GM18870 (cell line): Measurements from ENCODE around the gene MYL11.

Experiments used
- ATAC-seq: cut with Tn5 transposase; IDR thresholded peaks from one replicate; pipeline ENCODE4 v1.9.1; 2021; ENCODE audit warnings: moderate library complexity; ENCODE audit not compliant: unreplicated experiment

MYL11 gene

DNA sequence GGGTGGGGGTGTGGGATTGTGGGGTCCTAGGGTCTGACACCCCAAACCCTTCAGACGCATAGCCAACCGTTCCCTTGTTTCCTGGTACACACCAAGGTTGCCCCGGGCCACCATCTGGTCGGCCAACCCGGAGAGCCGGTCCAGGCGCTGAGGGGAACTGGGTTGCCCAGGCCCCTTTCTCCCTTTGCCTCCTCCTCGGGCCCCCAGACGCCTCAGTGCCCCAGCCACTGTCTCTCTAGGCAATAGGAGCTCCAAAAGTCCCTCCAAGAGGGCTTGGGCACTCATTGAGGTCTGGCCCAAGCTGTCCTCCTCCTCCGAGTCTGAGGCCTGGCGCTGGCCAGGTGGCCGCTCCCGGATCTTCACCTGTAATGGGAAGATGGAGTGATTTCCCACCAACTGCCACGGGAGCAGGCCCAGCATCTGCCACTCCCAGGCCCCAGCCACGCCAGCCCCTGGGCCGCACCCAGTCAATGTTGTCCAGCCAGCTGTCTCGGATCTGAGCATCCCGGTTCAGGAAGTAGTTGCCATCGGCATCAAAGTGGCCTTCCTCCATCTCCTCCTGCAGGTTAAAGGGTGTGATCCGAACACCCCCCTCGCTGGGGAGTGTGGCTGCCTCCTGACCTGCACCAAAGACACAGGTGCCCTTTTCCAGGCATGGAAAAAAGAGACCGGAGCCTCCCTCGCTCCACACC is 21.0 kb upstream of the MYL11 start:
- no peak for ATAC-seq

DNA sequence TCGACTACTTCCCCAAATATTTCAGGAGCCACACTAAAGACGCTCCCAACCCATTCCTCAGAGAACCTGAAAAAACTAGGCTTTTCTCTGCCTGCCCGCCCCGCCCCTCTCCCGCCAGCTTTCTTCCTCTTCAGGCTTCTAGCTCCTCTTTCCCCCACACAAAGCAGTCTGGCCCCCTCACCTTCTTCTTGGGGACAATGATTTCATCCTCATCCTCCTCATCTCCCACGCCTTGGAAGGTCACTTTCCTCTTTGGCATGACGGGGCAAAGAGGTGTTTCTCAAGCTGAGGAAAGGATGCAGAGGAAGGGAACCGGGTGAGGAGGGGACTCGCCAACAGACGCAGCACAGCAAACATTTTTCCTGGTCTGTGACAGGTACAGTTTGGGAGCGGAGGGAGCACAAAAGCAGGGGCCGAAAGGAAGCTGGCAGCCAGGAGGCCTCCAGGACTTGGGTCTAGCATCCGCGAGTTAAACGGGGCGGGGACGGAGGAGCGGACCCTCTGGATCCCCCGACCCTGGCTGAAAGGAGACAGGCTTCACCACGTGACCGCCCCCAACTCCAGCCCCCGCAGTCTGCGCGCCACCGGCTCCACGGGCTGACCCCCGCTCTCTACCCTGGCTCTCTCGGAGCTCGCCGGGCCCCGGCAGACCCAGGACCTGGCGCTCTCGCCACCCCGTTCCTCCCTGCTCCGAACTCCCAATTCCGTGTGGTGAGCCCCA is 20.0 kb upstream of the MYL11 start:
- ATAC-seq: no peak

DNA sequence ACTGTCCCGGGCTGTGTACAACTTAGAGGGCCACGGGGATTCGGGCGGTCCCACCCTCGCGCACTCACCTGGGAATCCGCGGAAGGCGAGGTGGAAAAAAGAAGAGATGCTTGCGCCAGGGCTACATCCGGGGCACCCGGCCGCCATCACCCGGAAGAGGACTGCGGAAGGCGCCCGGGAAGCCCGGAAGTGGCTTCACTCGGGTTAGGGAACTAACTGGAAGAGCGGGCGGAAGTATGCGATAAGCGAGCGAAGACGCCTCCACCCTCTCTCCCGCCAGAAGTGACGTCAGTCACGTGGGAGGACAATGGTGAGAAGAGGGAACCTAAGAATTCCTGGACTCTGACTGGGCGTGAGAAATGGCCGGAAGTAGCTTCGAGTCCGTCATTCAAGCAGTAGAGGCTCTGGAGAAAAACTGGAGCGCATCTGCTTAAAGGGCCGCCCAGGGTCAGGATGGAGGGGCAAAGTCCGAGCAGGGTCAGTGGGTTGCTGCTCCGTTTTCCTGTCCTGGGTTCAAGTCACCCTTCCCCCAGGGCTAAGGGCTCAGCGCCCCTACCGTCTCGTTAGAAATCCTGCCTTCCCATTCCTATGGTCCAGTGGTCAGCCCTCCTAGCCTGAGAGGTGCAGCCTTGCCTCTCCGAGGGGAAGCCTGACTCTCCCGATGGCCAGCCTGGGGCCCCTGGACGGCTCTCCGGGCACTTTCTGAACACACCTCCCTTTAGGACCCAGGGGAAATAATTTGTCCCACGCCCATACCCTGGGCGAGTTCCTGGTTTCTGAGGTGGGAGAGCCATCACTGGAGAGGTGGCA is 19.3 kb upstream of the MYL11 start, which contains the start of gene CD2BP2:
Gene CD2BP2, minus strand, starts transcription at position 165 of the 810 bp plus-strand sequence. CDS start 627 bp downstream, outside the sequence.
- peak; percentile 44 for ATAC-seq

DNA sequence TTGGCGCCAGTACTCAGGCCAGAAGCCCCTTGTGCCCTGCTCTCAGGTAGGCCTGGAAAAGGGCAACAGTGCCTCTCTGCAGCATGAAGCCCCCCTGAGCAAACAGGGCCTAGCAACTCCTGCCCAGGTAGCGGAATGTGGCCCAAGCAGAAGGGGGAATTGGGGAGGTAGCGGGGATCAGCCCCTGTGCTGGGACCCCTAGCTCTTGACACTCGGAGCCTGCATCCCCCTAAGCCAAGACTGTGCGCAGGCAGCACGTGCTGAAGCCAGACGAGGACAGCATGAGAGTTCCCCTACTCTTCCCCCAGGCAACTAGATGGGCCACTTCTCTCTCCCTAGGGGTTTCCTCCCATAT is 18.7 kb upstream of the MYL11 start:
- ATAC-seq: no peak

DNA sequence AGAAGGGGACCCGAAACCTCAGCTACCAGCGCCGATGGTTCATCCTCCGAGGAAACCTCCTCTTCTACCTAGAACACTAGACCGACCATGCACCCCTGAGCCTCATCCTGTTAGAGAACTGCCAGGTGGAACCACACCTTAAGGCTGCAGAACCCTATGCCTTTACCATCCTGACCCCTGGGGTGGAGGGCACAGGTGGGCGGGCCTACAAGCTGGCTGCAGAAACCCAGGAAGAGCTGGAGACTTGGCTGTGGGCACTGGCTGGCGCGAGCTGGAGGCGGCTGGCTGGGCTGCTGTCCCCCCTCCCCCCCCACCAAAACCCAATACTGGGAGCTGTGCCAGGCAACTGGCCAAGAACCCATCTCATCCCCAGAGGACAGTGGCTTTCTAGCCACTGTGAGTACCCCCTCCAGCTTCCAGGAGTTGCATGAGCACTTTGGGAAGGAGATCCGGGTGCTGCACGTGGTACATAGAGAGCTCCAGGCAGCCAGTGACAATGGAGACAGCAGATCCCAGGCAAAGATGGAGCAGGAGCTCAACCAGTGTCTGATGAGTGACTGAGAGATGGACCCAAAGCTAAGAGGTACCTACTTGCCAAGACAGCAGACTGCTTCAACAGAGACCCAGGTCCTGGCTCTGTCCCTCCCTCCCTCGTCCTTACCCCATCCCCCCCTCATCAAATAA is 18.1 kb upstream of the MYL11 start:
- no peak for ATAC-seq

DNA sequence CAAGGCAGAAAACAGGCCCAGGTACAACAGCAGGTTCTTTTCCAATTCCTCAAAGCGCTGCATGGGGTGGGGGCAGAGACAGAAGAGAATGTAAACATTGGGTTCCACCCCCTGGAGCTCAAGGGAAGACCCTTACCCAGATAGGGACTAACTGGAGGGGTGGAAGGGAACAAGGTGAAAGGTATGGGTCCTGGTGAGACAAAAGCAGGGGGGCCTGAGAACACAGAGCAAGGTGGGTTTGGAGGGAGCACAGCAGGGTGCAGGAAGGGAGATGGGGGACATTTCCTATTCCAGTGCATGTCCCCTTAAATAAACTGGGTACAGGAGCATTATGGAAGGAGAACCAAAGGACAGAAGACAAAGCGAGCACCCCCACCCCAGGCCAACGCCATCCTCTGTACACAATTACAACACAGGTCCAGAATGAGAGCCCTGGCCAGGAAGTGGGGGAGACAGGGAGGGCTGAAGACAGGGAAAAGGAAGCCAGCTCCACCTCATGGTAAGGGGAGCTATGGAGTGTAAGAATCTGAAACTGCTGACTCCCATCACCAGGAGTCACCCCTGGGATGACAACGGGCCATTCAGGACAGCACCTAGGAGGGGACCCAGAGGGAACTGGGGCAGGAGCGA is 17.4 kb upstream of the MYL11 start:
- no peak for ATAC-seq

DNA sequence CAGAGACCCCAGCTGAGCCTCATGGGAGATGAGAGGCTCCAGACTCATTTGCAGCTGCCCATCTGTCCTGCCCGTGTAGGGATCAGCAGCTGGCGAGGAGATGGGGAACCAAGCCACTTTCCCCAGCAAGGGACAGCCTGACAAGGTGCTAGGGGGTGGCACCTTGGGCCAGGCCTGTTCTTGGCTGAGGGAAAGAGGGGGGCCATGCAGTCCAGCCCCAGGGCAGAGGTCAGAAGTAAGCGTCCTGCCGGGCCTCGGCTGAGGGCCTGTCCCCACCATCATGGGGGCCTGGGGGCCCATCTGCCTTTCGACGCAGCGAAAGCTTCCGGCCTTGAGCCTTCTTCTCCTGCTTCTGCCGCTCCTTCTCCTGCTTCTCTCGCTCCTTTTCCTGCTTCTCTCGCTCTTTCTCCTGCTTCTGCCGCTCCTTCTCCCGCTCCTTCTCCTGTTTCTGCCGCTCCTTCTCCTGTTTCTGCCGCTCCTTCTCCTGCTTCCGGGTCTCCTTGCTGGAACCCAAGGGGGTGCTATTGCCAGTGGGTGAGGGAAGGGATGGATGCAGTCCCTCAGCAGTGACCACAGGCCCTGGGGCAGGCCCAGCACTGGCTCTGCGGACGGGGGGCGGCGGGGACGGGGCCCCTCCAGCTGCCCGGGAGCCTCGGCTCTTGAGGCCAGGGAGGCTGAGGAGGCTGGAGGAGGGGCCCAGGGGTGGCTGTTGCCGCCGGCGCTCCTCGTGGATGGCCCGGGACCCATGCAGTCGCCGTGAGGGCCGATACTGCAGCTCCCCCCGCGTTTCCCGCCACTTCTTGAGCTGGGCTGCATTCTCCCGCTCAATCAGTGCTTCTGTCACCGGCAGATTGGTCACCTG is 16.7 kb upstream of the MYL11 start:
- ATAC-seq: no peak

DNA sequence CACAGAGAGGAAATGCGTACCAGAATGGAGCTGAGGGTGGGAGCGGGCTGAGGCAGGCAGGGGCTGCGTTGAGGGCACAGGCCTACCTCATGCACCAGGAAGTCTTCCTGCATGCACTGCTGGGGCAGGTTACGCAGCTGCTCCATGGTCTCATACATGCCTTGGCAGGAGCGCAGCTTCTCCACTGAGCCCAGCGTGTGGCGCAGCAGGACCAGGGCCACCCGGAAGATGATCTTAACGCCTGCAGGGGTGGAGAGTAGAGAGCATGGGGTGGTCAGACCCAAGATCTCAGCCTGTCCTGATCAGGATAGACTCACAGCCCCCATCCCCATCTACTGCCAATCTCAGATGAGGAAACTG is 16.0 kb upstream of the MYL11 start:
- no peak for ATAC-seq

DNA sequence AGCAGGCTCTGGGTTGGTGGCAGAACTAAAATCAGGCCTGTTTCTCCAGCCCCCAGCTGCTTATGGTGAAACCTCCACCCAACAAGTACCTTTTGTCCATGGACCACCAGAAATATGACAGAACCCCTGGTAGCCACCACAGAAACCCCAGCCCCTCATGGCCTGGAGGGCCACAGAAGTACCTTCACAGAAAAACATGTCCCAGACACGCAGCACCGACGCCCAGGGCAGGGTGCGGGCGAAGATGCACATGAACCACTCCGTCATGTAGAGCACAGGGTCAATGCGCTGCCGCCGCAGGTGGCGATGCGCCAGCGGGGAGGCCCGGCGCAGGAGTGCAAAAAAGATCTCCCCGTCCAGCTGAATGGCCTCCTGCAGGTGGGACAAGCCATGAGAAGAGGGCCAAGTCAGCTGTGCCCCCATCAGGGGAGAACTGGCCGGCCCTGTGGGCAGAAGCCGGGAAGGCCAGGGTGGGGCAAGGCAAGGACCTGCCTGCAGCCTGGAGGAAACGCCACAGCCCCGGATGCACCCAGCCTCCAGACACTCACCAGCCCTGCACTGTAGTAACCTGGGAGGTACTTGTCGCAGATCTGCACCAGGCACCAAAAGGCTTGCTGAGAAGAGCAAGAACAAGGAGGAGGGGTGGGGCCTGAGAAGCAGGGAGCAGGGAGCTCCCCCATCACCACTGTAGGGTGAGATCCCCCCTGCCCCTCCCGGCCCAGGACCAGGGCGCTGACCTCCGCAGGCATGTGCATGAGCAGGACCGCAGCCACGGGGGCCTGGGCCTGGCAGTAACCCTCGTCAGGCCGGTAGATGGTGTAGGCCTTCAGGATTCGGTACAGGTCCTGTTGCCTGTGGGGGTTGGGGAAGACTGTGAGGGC is 15.4 kb upstream of the MYL11 start:
- ATAC-seq: no peak

DNA sequence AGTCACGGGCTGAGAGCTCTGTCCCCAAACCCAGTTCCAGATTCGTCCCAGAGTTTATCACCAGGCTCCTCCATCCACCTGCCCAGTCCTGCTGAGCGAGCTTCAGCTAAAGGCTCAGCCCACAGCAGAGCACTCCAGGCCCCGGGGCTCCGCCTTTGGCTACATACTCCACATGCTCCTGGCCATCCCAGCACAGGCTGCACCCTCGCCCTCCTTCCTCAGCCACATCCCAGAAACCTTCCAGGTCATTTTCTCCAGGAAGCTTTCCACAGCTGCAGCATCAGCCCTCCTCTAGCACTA is 14.8 kb upstream of the MYL11 start:
- no peak for ATAC-seq

DNA sequence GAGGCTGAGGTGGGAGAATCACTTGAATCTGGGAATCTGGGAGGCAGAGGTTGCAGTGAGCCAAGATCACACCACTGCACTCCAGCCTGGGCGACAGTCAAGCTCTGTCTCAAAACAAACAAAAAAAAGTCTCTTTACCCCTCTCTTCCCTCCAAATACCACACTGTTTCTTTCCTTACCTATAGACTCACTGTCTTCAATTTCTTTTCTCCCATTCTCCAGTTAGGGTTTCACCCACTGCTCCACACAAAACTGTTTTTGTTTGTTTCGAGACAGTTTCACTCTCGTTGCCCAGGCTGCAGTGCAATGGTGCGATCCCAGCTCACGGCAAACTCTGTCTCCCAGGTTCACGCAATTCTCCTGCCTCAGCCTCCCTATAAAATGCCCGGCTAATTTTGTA is 13.4 kb upstream of the MYL11 start:
- ATAC-seq: no peak

DNA sequence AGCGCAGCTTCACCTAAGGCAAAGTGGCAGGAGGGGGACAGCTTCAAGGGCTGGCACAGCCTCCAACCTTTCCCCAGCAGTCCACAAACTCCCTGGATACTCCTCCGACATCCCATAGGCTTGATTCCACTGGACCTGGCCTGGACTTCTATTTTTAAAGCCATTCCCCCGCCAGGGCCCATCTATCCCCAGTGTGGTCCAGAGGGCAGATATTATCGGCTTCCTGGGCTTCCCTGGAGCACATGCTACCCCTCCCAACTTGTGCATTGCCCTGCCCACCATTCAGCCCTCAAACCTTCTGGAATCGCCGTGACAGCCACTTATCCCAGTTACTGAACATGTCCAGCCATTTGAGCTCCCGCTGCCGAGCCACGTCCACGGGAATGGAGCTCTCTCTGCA is 9.4 kb upstream of the MYL11 start:
- no peak for ATAC-seq

DNA sequence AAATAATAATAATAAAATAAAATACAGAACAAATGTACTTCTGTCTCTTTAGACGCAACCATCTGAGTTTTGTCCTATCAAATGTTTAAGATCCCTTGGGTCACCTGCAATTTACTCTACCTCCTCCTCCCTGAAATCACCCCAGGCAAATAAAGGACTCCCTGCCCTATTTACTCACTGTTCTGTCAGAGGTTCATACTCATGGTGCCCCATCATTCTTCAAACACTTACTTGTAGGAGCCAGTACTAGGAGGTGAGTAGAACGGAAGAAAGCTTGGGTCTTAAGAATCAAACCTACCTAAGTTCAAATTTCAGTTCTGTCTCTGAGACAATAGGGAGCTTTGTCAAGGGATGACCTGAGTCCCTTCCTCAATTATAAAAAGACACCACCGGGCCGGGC is 8.1 kb upstream of the MYL11 start:
- ATAC-seq: no peak

DNA sequence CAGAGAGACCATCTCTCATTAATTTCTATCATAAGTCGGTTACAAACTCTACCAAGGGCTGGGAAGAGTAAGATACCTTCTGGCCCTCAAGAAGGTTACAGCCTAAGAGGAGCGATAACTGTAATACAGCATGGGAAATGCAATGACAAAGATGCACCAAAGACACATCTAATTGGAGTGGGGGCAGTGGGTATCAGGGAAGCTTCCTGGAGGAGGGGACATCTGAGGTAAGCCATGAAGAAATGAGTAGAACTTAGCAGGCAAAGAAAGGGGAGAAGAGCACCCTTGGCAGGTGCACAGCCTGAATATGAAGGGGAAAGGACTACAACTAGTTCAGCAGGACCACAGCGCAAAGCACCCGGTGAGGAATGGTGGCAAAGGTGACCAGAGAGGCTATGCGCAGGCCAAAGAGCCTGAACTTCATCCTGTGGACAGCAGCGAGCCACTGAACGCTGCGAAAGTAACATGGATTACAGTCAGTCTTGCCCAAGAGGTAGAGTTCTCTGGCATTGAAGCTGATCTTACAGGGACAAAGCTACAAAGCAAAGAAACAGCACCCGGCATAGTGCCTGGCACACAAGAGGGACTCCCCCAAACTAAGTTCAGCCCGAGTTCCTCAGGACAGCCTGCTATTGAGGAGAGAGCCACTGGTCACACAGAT is 7.1 kb upstream of the MYL11 start:
- ATAC-seq: no peak

DNA sequence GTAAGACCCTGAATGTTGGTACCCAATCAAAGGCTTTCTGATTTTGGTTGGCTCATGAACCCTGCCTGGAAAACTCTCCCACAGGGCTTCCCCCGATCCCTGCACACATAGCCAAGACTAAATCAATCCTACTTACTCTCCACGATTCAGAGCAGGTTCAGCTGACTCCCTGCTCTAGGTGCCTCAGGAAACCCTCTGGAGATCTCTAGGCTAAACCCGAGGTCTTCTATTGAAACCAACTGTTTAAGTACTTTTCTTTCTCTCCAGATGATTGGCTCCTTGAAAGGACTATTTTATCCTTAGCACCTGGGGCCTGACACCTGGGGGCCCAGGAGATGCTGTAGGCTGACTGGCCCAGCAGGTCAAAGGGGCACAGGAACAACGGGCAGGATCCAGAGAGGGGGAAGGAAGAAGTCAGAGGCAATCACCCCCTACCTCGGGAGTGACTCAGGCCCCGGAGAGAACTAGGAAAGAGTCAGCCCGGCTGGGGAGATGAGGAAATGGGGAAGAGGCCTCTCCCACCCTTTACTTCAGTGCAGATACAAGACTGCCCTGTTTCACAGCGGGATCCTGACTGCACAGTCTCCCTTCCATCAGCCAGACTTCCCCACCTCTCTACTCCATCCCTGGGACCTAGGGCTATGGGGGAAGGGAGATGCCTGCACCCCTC is 6.3 kb upstream of the MYL11 start:
- ATAC-seq: no peak

DNA sequence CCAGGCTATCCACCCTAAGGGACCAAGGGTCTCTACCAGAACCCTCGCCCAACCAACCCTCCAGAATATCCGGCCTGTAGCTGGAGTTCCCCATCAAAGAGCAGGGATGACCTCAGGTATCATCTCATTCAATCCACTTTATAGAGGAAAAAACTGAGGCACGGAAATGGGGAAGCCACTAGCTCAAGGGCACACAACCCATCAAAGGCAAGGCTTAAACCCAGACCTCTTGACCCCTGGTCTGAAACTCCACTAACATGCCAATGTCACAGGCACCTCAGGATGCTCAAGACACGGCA is 5.9 kb upstream of the MYL11 start:
- no peak for ATAC-seq

DNA sequence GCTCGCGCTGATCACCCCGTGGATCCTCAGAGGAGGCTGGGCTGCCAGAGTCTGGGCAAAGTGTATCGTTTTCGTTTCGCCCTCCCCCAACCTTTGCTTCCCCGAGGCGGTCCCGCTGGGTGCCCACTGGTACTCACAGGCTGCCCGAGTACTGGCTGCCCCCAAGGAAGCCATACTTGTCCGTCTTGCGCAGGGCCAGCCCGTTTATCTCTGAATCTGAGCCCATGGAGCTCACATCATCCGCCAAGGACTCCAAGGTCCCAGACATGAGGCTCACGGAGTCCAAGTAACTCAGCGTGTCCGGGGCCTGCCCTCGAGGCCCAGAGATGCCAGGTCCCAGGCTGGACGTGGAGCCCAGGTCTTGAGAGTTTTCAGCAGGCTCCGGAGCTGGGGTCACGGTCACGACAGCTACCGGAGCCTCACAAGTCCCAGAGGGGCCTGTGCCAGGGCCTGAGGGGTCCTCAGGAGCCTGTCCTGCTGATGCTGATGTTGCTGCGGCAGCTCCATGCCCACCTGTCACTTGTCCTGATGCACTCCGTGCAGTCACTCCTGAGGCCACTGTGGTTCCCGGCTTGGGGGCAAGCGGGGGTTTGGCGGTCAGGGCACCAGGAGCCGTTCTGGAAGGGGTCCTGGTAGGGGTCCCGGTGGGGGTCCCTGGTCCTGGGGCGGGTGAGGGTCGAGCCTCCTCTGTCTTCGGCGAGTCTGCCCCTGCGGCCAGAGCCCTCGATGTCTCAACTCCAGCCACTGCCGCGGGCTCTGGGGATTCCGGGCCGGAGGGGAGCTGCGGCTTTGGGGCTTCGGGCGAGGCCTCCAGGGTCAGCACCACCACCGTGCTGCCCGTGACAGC is 5.3 kb upstream of the MYL11 start:
- ATAC-seq: no peak
